Glomerular endothelial cell (primary cell): ENCODE measurements around the gene PPP2R3A. TPM values are rescaled to one million over a fixed set of nuclear protein-coding genes. Genes with fewer than 3 reads are reported as not detected.

Experiments used
- DNase-seq: peaks from one replicate; pipeline ENCODE4 v3.0.0-alpha.2; 2011; ENCODE audit warnings: low read depth, low spot score; ENCODE audit errors: extremely low read depth
- total RNA-seq: library from RNA; depleted of rRNA; stranded (reverse); fragments of >200 nt; gene quantifications from 2 replicates; pipeline ENCODE4 v1.2.3, GENCODE V29; 2015

PPP2R3A gene
- total RNA-seq, 1 donor from 2014 or later = 15.9 TPM

DNA sequence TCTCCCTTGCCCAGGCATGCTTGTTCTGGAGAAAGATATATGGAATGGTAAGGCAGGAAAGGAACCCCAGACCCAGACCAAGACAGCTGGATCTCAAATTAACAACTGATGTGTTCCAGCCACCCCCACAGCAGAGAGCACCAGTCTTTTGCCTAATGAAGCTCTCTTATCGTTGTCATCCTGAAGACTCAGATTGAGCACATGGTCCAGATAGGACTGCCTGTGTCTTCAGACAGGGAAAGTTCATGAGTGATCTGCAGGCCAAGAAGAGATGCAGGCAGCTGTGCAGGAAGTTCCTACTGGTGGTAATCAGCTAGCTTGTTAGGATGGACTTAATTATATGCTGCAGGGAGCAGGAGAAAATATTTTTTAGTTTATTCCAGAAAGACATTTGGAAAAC lies 53.3 kb downstream of the PPP2R3A start:
- no peak for DNase-seq

DNA sequence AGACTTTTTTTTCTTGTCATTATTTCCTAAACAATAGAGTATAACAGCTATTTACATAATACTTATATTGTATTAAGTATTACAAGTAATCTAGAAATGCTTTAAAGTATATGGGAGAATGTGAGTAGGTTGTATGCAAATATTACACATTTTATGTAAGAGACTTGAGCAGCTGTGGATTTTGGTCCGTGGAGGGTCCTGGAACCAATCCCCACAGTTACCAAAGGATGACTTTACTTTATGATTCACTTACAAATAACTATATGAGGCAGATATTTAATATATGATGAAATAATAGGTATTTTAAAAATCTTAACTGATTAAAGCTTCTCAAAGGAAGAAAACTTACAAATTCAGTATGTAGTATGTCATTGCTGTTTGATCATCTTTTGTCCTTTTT lies 56.3 kb downstream of the PPP2R3A start:
- no peak for DNase-seq

DNA sequence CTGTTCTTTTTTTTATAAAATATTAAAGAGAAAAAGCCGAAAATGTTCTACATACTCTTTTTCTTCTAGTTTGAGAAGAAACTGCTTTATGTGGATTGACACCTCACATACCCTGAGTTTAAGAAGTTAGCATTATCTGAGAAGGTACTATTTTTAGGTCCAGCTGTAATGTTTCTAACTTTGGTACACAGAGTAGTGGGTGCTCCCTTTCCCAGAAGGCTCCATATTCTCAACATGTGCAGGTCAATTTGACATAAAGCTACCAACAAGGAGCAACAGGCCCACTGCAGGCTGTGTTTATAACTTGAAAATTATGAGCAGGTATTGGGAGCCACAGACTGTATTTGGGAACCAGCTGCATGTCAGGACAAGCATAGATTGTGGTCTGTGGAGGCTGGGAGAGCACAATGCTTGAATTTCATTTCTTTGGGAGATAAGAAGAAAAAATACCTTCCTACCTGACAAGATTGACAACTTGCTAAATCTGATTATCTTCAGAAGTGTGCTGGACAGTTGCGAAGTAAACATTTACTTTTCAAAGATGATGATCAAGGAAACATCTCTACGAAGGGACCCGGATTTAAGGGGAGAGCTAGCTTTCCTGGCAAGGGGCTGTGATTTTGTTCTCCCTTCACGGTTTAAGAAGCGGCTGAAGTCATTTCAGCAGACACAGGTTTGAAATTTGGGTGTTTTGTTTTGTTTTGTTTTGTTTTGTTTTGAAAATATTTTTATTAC lies 57.2 kb downstream of the PPP2R3A start:
- DNase-seq = no peak

DNA sequence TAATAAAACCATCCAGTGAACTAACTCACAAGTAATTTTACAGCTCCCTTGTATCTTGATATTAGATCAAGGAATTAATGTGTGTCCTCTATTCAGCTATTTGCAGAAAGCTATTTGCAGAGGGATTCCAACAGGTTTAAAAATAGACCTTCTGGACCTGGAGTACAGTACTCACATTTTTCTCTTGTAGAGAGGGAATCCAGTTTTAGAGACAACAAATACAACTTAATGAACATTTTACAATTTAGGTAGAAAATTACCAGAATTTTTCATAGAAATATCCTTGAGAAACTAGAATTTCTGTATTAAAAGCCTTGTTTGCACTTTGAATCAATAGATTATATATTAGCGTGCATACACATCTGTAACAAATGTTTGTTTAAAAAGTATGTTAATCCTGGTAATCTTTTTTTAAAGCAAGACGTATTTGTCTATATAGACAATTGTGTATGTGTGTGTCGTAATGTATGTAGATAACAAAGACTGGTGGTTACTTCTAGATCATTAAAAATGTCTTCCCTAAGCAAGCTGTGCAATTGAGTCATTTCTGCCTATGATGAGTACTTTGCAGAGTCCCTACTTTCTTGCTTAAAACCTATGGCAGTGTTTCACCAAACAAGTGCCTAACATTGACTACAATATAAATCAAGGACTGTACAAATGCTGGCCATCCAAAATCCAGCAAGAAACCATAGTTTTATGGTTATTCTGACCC lies 57.9 kb downstream of the PPP2R3A start:
- DNase-seq = no peak

DNA sequence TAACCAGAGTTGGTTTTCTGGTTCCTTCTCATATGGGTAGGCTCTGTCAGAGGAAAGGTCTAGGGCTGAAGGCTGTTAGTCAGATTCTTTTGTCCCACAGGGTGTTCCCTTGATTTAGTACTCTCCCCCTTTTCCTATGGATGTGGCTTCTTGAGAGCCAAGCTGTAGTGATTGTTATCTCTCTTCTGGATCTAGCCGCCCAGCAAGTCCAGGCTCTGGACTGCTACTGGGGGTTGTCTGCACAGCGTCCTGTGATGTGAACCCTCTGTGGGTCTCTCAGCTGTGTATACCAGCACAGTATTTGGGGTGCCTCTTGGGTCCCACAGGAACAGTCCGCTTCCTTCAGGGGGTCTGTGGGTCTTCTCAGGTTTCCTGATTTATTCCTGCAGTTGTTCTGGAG lies 70.8 kb downstream of the PPP2R3A start:
- DNase-seq = no peak

DNA sequence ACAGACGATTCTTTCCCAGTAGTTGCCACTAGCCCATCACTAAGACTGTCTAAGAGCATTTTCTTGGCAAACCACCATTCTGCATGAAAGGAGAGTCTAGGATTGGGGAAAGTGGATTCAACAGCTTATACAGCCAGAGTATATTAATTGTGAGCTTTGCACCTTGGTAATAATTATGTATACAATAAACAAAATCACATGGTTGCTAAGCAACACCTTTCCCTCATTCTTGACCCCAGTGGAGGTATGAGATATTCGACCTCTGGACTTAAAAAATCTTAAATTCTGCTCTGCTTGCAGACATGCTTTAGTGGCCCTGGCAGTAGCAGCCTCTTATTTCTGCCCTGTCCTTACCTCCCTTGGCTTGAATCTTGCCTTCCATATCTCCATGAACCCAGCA lies 73.1 kb downstream of the PPP2R3A start:
- no peak for DNase-seq

DNA sequence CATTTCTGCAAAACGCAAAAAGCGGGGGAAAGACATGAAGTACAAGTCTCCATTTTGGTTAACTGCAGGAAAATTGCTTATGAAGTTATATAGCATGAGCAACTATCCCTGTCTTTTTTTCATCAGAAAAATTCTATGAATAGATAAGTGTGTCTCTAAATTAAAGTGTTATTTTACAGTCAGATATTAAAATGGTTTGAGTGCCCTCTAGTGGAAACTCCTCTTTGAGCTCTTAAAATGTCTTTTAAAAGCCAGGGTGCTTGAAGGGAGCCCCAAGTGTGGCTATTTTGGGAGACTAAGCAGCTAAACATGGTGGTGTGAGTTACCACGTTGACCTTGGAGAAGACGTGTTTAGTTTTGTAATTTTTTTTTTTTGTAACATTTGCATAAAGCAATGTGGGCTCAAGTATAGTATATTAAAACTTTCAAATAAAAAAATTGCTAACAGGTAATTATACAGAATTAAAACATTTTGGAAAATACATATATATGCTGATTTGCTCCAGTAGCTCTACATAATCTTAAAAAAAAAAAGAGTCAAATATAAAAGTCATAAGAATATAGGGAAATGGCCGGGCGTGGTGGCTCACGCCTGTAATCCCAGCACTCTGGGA lies 77.2 kb downstream of the PPP2R3A start:
- peak; percentile 55 for DNase-seq

DNA sequence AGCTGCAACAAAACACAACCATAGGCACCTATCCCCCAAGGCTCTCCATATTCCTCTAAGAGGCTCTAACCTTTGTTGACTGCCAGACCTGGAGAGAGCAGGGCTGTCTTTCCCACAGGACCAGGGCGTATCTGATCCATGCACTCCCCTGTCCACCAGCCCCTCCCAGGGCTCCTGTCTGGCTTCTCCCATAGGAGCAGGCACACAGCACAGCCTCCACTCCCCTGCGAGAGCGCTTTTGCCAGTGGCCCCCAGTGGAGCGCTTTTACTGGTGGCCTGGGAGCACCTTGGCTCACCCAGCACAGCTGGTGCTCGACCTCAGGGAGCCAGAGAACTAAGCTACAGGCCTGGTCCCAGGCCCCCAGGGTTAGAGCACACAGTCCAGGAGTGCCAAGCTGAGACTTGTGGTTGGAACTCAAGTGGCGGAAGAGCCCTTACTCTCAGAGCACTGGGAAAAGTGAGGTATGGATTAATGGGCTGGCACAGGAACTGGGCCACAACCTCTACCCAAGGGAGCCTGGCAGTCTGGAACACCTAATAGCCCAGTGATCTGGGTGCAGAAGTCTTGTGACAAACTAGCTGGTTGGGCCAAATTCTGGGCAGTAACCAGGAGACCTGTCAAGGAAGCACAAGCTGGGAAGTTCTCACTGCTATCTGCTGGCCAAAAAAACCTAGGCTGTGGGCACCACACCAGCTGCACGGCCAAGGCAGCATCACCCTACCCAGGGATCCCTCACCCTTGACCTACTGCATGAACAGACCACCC lies 79.6 kb downstream of the PPP2R3A start:
- no peak for DNase-seq

DNA sequence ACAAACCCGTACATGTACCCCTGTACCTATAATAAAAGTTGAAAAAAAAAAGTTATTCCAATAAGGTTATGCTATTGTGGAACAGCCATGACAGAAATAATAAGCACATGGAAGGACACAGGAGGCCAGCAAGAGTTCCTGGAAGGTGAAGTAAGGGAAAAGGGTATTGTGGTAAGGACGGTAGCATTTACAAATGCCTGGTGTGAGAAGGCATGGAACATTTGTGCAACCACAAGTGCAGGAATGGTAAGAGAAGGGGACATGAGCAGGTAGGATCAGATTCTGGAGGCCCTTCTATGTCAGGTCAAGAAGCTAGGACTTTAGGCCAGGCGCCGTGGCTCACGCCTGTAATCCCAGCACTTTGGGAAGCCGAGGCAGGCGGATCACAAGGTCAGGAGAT lies 82.5 kb downstream of the PPP2R3A start:
- DNase-seq = no peak

DNA sequence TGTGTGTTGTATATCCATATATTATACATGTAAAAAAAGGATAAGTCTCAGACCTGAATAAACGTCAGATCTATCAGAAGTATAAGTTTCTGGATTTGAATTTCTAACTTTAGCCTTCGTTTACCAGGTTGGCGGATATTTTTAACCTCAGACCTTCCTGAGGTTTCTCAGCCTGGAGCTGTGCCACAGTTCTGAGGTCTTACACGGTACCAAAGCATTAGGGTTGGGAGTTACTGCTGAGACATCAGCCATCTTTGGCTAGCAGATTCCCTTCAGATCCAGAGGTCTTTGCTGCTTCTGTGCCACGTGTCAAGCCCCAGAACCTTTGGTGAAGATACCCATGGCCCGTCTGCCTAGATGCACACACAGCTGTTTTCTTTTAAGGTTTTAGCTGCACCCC lies 84.7 kb downstream of the PPP2R3A start:
- DNase-seq = no peak

DNA sequence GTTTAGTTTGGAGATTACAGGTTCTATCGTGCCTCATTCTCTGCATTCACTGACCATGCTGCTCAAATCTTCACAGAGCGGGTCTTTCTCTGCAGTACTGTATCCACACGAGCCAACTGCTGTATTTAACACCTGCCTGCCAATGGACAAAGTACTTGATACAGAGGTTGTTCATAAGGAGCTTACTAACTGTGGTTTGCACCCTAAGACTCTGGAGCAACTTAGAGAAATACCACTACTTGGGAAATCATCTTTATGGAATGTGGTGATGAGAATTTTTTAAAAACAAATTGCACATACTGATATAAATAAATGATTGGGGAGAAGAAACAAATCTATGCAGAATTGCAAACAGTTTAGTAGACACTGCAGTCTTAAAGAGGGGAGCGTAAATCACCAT lies 90.0 kb downstream of the PPP2R3A start:
- no peak for DNase-seq

DNA sequence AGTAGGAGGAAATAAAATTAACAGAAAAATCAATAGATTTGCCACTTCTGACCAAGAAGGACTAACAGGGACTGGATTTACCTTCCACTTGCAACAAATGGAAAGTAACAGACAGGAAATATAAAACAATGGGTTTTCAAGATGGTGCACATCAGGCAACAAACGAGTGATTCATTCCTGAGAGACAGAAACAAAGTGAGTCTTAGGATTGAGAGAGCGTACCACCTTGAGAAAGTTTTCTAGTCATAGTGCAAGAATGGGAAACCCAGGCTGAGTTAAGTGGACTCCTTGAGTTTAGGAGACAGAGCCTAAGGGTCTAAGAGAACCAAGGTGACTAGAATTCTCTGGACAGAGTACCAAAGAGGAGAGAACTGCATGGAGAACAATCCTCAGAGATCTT lies 101.7 kb downstream of the PPP2R3A start:
- no peak for DNase-seq

DNA sequence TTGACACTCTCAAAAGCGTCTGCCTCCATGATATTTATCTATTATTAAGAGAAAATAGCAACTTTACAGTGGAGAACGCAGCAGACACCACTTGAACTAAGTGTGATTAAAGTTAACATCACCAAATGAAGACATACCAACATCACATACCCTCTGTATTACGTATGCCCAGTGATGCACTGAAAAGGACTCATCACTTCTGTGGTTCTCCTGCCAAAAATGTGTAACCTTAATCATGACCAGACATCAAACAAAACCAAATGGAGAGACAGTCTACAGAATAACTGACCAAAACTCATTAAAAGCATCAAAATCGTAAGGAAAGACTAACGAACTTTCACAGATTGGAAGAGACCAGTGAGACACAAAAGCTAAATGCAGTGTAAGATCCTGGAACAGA lies 103.2 kb downstream of the PPP2R3A start:
- DNase-seq = no peak

DNA sequence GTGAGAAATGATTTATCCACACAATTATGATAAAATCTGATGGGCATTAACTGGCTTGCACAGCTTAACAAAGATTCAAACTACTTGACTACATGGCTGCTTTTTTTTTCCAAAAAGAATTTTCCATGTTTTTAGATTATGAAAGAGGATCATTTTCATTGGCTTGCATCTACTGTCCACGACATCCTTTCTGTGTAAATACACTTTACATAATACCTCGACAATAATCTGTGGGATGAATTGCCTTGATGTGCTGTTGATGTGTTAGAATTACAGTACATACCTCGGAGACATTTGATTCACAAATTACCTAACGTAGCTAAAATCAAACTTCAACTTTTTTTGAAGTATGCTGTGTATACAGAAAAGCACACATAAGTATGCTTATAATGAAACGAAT lies 104.4 kb downstream of the PPP2R3A start:
- DNase-seq = no peak

DNA sequence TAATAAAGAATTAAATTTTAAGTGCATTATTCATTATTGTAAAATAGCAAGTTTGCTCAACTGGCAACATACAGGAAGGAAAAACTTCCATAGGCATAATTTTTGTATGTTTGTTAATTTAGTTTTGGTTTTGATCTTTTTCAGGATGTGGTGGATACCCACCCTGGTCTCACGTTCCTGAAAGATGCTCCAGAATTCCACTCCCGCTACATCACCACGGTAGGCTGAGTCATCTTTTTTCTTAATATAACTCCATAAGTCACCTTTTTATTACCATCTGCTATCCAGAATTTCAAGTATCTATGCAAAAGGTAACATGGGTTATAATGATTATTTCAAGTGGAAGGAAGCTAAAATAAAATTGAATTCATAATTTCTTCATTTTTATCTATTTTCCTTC lies 104.8 kb downstream of the PPP2R3A start:
- no peak for DNase-seq

DNA sequence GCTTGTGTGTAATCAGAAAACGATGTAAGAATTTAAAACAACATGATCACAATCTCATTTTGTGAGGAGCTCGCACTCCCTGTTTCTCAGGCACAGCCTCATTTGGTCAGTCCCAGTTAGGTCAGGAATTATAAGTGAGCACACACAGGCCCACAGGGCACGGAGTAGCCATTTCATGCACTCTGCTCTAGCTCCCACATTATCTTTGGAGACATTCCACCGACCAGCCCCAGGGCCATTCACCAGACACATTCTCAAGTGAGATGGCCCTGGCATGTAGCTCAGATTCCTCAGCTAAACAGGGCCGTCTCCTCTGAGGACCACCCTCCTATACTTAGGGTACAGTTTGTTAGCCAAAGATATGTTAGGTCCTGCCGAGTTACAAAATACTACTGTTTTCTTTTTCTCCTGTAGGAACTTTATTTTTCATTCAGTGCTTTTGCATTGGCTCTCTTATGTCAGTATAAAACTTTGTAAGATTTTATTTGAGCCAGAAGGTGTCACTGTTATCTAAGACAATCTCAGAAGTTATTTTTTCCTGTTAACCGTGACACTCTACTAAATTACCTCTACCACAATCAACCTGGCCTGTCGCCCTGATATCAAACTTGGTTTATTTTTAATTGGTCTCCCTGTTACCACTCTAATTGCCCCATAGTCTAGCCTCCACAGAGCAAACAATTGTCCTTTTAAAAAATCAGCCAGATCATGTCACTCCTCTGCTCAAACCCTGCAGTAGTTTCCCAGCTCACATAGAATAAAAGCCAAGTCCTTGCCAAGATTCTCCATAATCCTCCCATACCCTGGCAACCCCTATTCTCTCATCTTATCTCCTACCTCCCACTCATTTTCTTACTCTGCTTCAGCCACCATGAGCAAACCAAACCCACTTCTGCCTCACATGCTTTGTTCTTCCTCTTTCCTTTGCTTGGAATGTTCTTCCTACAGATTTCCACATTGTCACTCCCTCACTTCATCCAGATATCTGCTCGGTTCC lies 105.7 kb downstream of the PPP2R3A start:
- DNase-seq = no peak

DNA sequence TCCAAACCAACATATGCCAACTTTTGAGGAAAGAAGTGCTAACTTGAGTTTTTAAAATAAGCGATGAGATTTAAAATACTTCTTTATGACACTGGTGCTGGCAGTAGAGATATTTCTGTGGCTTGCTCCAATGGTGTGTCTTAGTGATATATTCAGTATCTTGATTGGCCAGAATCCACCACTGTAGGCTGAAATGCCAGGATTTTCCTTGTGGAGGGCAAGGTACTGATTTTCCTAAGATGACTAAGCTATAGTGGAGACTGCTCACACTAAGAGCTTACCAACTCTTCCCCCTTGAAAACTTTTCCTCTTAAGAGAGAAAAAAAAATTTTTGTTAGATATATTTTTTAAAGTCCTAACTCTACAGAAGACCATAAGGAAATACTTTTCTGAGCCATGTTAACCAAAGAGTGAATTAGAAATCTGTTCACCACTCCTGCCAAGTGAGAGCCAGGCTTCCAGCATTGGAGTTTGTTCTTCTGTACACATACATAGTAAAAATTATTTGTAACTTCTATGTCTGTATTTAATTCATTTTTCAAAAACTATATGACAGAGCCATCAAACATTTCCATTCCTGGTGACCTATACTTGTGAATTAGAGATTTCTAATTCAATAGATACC lies 109.1 kb downstream of the PPP2R3A start:
- no peak for DNase-seq

DNA sequence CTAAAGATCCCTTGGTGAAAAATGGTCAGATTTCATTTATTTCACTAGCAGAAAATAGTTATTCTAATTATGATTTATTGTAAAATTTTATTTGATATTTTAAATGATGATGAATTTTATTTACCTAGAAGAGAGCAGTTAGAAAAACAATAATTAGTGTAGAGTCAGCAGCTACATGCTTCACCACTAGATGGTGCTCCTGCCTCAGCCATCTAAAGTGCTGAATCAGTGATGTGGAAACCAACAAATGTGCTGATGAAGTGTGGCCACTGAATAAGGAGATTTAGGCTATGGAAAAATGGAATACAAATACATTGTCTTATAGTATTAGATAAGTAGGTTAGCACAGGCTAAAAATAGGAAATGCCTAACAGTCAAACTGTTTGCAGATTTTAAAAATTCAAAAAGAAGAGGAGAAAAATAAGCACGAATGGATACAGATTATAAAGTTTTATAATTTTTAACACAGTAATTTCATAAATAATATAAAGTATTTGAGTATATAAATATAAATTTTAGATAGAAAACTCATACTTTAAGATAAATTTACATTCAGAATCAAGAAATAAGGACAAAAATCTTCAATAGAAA lies 109.8 kb downstream of the PPP2R3A start:
- DNase-seq = peak; percentile 71

DNA sequence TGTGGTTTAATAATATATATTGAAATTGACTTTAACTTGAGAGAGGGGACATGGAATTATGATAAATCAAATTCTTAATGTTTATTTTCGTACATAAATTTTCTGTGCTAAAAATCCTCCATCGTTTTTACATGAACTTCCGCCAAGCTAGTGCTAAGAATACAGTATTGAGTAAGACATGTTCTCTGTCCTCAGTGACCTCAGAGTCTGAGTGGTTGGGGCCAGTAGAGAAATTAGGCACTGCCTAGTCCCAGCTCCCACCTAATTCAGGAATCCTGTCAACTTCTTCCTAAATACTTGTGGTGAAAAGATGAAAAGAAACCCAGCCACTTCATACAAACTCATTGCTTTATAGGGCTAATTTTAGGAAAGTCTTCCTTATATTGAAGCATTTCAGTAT lies 110.3 kb downstream of the PPP2R3A start:
- no peak for DNase-seq
